Hypothalamus (tissue), 51 donors: ENCODE data around the gene HK1.

Experiments used
- DNase-seq, 51 donors: peaks; one replicate each; lab custom pipeline; 2025; lab: John Stamatoyannopoulos, UW

HK1 gene

GRCh38 chr10:69343905-69344304 is 65.6 kb downstream of the HK1 start:
- no peak for DNase-seq

DNA sequence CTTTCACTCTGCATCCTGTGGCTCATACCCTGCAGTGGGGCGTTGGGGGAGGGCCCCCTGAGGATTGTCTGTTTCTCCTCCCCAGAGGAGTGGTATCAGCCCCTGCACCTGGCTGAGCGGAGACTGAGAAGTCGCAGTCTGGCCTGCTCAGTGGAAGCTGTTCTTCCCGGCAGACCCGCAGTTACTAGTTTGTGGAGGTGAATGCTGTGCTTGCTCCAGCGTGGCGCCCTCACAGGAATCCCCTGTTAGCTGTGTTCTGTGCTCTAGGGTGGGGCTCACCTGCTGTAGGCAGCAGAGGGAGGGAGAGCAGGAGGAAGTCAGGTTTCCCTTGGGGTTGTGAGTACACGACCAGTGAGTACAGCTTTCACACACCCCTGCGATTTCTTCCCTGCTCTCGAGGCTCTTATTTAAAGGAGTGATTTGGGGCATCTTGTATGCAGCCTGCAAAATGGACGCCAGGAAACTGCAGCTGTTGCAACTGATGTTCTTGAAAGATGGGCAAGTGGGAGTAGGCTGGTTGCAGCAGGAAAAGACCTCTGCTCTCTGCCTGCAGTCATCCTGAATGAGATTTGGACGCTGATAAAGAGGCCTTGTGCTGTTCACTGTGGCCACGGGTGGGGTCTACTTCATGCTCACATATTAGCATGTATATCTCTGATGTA is 66.4 kb downstream of the HK1 start:
- DNase-seq, result no peak

DNA sequence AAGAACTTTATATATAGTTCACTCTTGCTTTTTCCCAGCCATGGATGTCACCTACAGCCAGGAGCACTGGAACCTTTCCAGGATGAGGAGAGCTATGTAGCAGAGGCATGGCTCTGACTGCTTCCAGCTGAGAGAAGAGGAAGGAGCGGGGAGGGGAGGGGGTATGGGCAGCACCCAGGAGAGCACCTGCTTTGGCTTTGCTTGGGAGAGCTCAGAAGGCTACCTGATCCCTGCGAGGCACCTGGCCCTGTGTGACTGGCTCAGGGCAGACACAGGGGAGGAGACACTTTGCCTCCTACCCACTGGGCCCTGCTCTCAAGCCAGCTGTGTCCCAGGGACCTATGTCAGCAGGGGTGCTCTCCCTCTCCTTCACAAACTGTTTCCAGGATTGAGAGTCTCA is 67.1 kb downstream of the HK1 start:
- DNase-seq, result no peak

GRCh38 chr10:69345890-69346474 is 67.7 kb downstream of the HK1 start:
- no peak for DNase-seq

GRCh38 chr10:69346776-69347175 is 68.5 kb downstream of the HK1 start:
- no peak for DNase-seq

DNA sequence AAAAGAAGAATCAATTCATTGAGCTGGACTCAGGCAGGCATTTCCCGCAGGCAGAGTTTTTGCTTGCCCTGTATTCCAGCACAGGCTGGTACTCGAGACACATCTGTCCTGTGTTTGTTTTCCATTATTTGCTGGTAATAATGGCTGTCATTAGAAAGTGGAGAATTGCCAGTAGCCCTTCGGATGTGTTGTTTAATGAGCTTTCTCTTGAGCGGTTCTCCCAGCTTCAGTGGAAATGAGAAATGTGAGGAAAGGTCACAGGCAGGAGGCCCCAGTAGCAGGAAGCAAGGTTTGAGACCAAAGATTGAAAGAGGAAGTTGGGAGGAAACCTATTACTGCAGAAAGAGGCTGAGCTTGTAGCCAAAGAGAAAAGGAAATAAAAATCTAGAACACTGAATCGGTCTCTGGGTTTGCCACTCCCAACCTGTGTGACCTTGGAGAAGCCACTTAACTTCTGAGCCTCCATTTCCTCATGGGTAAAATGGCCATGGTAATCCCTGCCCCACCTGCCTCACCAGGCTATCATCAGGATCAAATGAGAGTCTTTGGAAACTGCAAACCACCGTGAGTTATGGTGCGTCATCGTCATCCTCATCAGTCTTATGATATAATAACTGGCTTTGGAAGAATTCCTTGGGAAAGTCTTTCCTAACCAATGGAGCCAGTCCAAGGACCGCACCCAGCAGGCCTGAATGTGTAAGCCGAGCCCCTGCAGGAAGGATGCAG is 70.7 kb downstream of the HK1 start:
- DNase-seq, result peak in 2 of 51 donors; percentile 6 to 18

- DNase-seq, result no peak
Observed at GRCh38 chr10:69349542-69349888, 71.2 kb downstream of the HK1 start.

- no peak for DNase-seq
Observed at GRCh38 chr10:69351589-69351988, 73.3 kb downstream of the HK1 start.

- no peak for DNase-seq
Observed at GRCh38 chr10:69352569-69353264, 74.4 kb downstream of the HK1 start.

GRCh38 chr10:69353977-69354635 is 75.8 kb downstream of the HK1 start:
- no peak for DNase-seq

- no peak for DNase-seq
Observed at GRCh38 chr10:69356187-69356586, 77.9 kb downstream of the HK1 start.

DNA sequence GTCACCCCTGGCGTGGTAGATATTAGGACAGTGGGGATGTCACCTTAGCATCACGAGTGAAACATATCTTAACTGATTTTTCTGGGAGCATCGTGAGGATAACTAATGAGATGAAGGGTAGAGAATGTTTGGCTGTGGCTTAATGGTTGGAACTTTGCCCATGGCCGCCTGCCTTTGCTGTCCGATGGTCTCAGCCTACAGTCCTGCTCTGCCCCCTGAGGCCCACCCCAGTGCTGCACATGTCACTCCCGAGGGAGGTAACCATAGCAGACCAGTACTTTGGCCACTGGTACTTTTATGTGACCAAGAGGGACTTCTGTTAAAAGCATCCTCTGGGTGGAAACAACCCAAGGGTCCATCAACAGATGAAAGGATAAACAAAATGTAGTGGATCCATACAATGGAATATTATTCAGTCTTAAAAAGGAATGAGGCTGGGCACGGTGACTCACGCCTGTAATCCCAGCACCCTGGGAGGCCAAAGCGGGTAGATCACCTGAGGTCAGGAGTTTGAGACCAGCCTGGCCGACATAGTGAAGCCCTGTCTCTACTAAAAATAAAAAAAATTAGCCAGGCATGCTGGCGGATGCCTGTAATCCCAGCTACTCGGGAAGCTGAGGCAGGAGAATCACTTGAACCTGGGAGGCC is 80.0 kb downstream of the HK1 start:
- DNase-seq, result no peak

GRCh38 chr10:69359148-69359547 is 80.9 kb downstream of the HK1 start:
- DNase-seq, result no peak

DNA sequence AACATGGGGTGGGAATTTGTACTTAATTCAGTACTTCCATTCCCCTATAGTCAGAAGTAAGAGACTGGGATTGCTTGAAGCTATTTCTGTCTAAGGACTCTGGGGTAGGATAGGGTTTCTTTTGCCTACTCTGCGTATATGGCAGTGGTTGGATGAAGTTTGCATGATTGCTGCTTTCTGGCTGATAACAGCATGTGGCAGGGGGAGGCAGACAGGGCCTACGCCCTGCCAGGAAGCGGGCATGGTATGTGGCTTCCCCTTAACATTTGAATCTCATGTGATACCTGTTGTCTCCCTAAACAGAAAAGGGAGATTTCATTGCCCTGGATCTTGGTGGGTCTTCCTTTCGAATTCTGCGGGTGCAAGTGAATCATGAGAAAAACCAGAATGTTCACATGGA is 81.3 kb downstream of the HK1 start:
- DNase-seq, result no peak

- DNase-seq, result peak in 2 of 51 donors; percentile 24 to 38
Observed at GRCh38 chr10:69360485-69361302, 82.4 kb downstream of the HK1 start.

DNA sequence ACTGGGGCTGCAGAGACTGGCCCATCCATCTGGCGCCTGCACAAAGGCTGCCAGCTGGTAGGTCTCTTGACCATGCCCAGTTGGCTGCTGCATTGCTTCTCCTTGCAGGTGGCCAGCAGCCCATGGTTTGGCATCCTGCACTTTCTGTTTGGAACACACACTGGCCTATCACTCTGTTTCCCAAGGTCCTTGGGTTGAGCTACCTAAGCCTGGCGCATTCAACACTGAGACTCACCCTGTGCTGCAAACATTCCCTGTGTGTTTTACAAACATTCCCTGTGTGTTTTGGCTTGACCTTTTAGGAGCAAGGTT is 83.0 kb downstream of the HK1 start:
- DNase-seq, result peak in 1 of 51 donors; percentile 10

DNA sequence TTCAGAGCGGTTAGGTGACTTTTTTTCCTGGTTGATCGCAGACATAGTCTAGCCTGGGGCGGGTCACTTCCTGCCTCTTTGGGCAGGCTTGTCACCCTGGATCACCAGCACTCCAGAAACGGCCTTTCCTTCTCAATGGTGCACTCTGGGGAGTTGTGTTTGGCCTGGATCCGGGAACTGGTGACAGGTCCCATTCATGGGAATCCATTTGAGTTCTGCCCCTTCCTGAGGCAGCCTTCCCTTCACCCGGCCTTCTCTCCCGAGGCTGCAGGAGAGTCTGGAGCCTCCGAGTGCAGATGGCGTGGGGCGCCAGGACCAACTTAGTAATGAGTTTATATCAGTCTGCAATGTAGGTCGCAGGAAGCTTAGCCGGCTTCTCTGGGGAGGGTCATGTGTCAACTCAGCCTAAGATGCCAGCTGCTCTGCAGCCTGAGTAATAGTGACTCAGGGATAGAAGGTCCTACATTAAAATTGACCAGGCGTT is 84.2 kb downstream of the HK1 start:
- DNase-seq, result peak in 2 of 51 donors; percentile 10 to 32

DNA sequence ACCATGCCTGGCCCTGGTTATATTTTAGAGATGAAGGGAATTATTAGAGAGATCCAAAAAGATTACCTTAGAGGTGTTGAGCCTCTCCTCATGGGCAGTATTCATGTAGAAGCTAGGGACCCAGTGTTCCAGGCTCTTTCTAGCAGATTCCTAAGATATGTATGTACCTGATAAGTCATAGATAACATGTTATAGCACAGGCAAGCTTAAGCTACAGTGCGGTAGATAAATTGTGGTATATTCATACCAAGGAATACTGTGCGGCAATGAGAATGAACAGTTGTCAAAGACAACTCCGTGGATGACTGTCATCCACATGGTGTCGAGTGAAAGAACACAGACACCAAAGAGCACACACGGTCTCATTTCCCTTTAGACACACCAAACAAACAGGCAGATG is 85.4 kb downstream of the HK1 start:
- DNase-seq, result no peak

- no peak for DNase-seq
Observed at GRCh38 chr10:69364232-69364940, 86.1 kb downstream of the HK1 start.
